Measurements from ENCODE around the gene P2RY11. TPM values are rescaled to one million over a fixed set of nuclear protein-coding genes. Genes with fewer than 3 reads are reported as not detected.

The P2RY11 gene
- total RNA-seq, 1 experiment from 2014 or later = 23.7 TPM

DNA sequence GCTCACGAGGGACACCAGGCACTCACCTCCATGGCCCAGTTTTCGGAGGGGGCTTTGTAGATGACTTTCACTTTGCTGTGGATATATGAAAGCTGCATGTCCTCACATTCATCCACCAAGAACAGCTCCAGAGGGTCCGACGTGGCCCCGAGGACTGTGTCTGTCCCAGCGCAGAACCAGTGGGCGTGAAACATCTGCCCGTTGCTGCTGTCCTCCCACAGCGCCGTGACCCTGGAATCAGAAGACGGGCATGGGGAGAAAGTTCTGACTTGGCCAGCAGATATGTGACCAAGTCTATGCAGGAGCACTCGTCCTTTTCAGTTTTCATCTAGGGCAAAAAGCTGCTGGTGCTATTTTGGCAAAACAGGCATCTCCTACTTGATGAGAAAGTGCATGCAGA, 37.9 kb downstream of the P2RY11 start:
- no peaks in the 10 kb centered on the region for H3K4me1 ChIP-seq (replicated peaks; ENCODE audit: insufficient read depth)
- POLR2A ChIA-PET (ENCODE audit: unreplicated experiment) = no interaction called here
- CTCF ChIA-PET = no interaction called here
- no TSS peak for BruUV-seq (replicated peaks)
- no peak for DNase-seq
- peaks cover 5% of the 10 kb centered on the region; the same call in 1 of the 2 replicates for H3F3A ChIP-seq (ENCODE audit: insufficient read depth, low read depth)
- intact Hi-C loops (cut with micrococcal nuclease; ENCODE audit: unreplicated experiment) = no loop called here
- H3K36me3 ChIP-seq (ENCODE audit: low read depth) = peaks cover 40% of the 10 kb centered on the region
- no peak for TF ChIP-seq EZH2 (IDR thresholded peaks at IDR 0.05; ENCODE audit: low read depth)
- TF ChIP-seq, protein P1, sequence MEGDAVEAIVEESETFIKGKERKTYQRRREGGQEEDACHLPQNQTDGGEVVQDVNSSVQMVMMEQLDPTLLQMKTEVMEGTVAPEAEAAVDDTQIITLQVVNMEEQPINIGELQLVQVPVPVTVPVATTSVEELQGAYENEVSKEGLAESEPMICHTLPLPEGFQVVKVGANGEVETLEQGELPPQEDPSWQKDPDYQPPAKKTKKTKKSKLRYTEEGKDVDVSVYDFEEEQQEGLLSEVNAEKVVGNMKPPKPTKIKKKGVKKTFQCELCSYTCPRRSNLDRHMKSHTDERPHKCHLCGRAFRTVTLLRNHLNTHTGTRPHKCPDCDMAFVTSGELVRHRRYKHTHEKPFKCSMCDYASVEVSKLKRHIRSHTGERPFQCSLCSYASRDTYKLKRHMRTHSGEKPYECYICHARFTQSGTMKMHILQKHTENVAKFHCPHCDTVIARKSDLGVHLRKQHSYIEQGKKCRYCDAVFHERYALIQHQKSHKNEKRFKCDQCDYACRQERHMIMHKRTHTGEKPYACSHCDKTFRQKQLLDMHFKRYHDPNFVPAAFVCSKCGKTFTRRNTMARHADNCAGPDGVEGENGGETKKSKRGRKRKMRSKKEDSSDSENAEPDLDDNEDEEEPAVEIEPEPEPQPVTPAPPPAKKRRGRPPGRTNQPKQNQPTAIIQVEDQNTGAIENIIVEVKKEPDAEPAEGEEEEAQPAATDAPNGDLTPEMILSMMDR (conservative IDR thresholded peaks at IDR 0.05) = no peak
- H3K9me2 ChIP-seq (ENCODE audit: insufficient read depth) = no peaks in the 10 kb centered on the region
- H3K4me3 ChIP-seq = no peak overlapping the region
- peaks cover 5% of the 10 kb centered on the region; the same call in 1 of the 2 replicates for H4K20me1 ChIP-seq (ENCODE audit: insufficient read depth)
- H3K79me2 ChIP-seq (ENCODE audit: low read depth) = no peaks in the 10 kb centered on the region
- no peak overlapping the region for H3K4me2 ChIP-seq
- no peak overlapping the region for H2AFZ ChIP-seq
- H3K27ac ChIP-seq = no peak overlapping the region
- H3K27me3 ChIP-seq (ENCODE audit: insufficient read depth, low read depth) = no peaks in the 10 kb centered on the region
- H3K9me3 ChIP-seq (ENCODE audit: insufficient read depth, low read depth) = no peaks in the 10 kb centered on the region

DNA sequence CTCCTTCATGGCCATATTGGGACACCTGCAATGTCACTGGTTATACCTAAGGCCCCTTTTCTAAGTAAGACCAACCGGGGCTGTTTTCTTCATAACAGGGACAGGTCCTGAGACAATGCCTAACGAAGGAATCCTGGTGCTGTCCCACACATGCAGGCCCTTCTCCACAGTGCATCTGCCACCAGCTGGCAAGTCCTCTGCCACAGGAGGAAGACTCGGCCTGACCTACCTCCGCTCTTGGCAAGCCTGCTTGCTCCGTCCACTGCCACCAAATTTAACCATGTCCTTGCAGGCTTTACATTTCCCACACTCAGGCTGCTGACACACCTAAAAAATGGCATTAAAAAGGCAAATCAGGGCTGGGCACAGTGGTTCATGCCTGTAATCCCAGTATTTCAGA, 40.0 kb downstream of the P2RY11 start:
- CTCF ChIA-PET = interaction anchor here (0.5 kb wide), 1 partner anchor 55 kb away, joined by 10 read pairs; no protein-coding TSS in a partner anchor
- peaks cover 38% of the 10 kb centered on the region for H3K36me3 ChIP-seq (ENCODE audit: low read depth)

DNA sequence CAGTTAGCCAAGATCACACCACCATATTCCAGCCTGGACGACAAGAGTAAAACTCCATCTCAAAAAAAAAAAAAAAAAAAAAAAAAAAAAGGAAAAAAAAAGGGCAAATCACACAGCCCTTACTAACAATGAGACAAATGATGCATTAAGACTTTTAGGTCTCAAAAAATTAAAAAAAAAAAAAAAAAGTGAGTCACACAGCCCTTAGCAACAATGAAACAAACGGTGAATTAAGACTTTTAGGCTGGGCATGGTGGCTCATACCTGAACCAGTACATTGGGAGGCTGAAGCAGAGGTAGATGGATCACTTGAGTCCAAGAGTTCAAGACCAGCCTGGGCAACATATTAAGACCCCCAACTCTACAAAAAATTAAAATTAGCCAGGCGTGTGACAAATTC, 40.6 kb downstream of the P2RY11 start:
- Histone ChIP-seq H2AFZ (no peak overlapping the region), H3F3A (ENCODE audit: insufficient read depth, low read depth) (peaks cover 9% of the 10 kb centered on the region; the same call in 1 of the 2 replicates), H3K79me2 (ENCODE audit: low read depth) (no peaks in the 10 kb centered on the region), H4K20me1 (ENCODE audit: insufficient read depth) (0 out of 2 replicates have a peak, but pooled peaks cover 3% of the 10 kb centered on the region), H3K4me3 (no peak overlapping the region), H3K9me3 (ENCODE audit: insufficient read depth, low read depth) (no peaks in the 10 kb centered on the region), H3K4me1 (replicated peaks; ENCODE audit: insufficient read depth) (no peaks in the 10 kb centered on the region), H3K36me3 (ENCODE audit: low read depth) (peaks cover 34% of the 10 kb centered on the region), H3K4me2 (no peak overlapping the region), H3K27me3 (ENCODE audit: insufficient read depth, low read depth) (no peaks in the 10 kb centered on the region), H3K27ac (no peak overlapping the region), H3K9me2 (ENCODE audit: insufficient read depth) (no peaks in the 10 kb centered on the region)
- intact Hi-C loops (cut with micrococcal nuclease; ENCODE audit: unreplicated experiment) = no loop called here
- CTCF ChIA-PET = interaction anchor here (0.5 kb wide), 1 partner anchor 56 kb away, joined by 10 read pairs; no protein-coding TSS in a partner anchor
- POLR2A ChIA-PET (ENCODE audit: unreplicated experiment) = no interaction called here
- peak in 1 of 2 experiments; percentile 53 for DNase-seq
- no TSS peak for BruUV-seq (replicated peaks)
- TF ChIP-seq EZH2 (IDR thresholded peaks at IDR 0.05; ENCODE audit: low read depth) = no peak
- TF ChIP-seq, protein P1 (conservative IDR thresholded peaks at IDR 0.05) = no peak

More for the DNA sequence above, 40.0 kb downstream of the P2RY11 start:
- H3K4me2 ChIP-seq = no peak overlapping the region
- TF ChIP-seq, protein P1 (conservative IDR thresholded peaks at IDR 0.05) = no peak
- no peak for TF ChIP-seq EZH2 (IDR thresholded peaks at IDR 0.05; ENCODE audit: low read depth)
- H3K4me1 ChIP-seq (replicated peaks; ENCODE audit: insufficient read depth) = no peaks in the 10 kb centered on the region
- no peak overlapping the region for H2AFZ ChIP-seq
- POLR2A ChIA-PET (ENCODE audit: unreplicated experiment) = no interaction called here
- no peaks in the 10 kb centered on the region for H3K9me3 ChIP-seq (ENCODE audit: insufficient read depth, low read depth)
- H4K20me1 ChIP-seq (ENCODE audit: insufficient read depth) = peaks cover 5% of the 10 kb centered on the region; the same call in 1 of the 2 replicates
- H3K79me2 ChIP-seq (ENCODE audit: low read depth) = no peaks in the 10 kb centered on the region
- H3K9me2 ChIP-seq (ENCODE audit: insufficient read depth) = no peaks in the 10 kb centered on the region
- no TSS peak for BruUV-seq (replicated peaks)
- H3K27me3 ChIP-seq (ENCODE audit: insufficient read depth, low read depth) = no peaks in the 10 kb centered on the region
- peaks cover 9% of the 10 kb centered on the region; the same call in 1 of the 2 replicates for H3F3A ChIP-seq (ENCODE audit: insufficient read depth, low read depth)
- no peak overlapping the region for H3K4me3 ChIP-seq
- DNase-seq = no peak
- intact Hi-C loops (cut with micrococcal nuclease; ENCODE audit: unreplicated experiment) = no loop called here
- no peak overlapping the region for H3K27ac ChIP-seq

All from PC-9 (cell line).